Testis (tissue), 2 donors: ENCODE measurements around the gene GLUD2.

Experiments used
- POLR2A ChIP-seq: fragments of 450-650 bp; IDR thresholded peaks from one replicate; pipeline ENCODE4 v1.6.1; 2017; ENCODE audit warnings: antibody characterized with exemption, mild to moderate bottlenecking, moderate library complexity
- TF ChIP-seq, protein P1 (sequence below), 3 experiments: fragments of 450-650 bp in 2 of 3; fragments of 200-600 bp in 1 of 3; sonication (generic) in 1 of 3; IDR thresholded peaks; one replicate each; pipeline ENCODE4 v1.5.1; 2016 to 2019; ENCODE audit warnings: antibody characterized with exemption in 3 of 3, mild to moderate bottlenecking in 2 of 3, moderate library complexity in 1 of 3

DNA sequence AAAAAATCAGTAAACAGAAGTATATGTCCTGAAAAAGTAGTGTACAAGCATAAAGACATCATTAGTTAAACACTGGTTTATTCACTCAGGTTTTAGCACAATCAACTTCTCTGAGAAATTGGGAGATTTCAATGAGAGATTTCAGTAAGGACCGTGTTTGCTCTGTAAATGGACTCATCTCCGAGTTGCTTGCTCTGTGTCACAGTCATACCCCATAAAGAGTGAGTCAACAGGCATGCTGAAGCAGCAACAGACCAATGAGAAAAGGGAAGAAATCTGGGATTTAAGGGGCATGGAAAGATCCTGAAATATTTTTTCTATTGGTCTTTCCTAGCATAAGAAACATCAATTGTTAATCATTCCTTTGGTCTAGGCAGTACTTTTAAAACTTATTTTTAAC is 4.7 kb downstream of the GLUD2 start:
- TF ChIP-seq POLR2A, result no peak
- TF ChIP-seq, protein P1, sequence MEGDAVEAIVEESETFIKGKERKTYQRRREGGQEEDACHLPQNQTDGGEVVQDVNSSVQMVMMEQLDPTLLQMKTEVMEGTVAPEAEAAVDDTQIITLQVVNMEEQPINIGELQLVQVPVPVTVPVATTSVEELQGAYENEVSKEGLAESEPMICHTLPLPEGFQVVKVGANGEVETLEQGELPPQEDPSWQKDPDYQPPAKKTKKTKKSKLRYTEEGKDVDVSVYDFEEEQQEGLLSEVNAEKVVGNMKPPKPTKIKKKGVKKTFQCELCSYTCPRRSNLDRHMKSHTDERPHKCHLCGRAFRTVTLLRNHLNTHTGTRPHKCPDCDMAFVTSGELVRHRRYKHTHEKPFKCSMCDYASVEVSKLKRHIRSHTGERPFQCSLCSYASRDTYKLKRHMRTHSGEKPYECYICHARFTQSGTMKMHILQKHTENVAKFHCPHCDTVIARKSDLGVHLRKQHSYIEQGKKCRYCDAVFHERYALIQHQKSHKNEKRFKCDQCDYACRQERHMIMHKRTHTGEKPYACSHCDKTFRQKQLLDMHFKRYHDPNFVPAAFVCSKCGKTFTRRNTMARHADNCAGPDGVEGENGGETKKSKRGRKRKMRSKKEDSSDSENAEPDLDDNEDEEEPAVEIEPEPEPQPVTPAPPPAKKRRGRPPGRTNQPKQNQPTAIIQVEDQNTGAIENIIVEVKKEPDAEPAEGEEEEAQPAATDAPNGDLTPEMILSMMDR (IDR thresholded peaks at IDR 0.05), result no peak
